Stimulated activated naive CD8-positive, alpha-beta T cell treated with anti-CD3 and anti-CD28 coated beads, Interleukin-15, amount 100 ng/mL, for 72 hours (primary cell): ENCODE data around the gene CRACR2B.

Experiments used
- ATAC-seq: fragments of 150-1000 bp; cut with Tn5 transposase; 2 replicates; pipeline ENCODE4 v1.10.0; 2021; ENCODE audit warnings: mild to moderate bottlenecking, moderate library complexity
- DNase-seq, 2 donors: peaks; one replicate each; pipeline ENCODE4 v3.0.0; 2021 to 2022
- H3K27ac Mint-ChIP-seq, 2 donors: one replicate each; pipeline ENCODE4 v1.8.0; 2022; ENCODE audit warnings: mild to moderate bottlenecking in 2 of 2, mixed read lengths in 2 of 2, moderate library complexity in 2 of 2
- H3K27me3 Mint-ChIP-seq: one replicate; pipeline ENCODE4 v1.8.0; 2022; ENCODE audit warnings: mixed read lengths
- H3K4me1 Mint-ChIP-seq: one replicate; pipeline ENCODE4 v1.8.0; 2022; ENCODE audit warnings: mild to moderate bottlenecking, mixed read lengths
- H3K4me3 Mint-ChIP-seq, 2 donors: one replicate each; pipeline ENCODE4 v1.8.0; 2022; ENCODE audit warnings: mild to moderate bottlenecking in 2 of 2, mixed read lengths in 2 of 2, moderate library complexity in 1 of 2
- H3K9me3 Mint-ChIP-seq, 2 donors: one replicate each; pipeline ENCODE4 v1.8.0; 2022; ENCODE audit warnings: mixed read lengths in 2 of 2

Gene CRACR2B

GRCh38 chr11:791658-792534, 35.8 kb upstream of the CRACR2B start:
- no peak overlapping the region for H3K4me3 Mint-ChIP-seq
- H3K27ac Mint-ChIP-seq, result no peak overlapping the region
- no peaks in the 10 kb centered on the region for H3K27me3 Mint-ChIP-seq
- ATAC-seq (no peak), DNase-seq (no peak)
- no peaks in the 10 kb centered on the region for H3K9me3 Mint-ChIP-seq
- peaks cover 49% of the 10 kb centered on the region for H3K4me1 Mint-ChIP-seq

DNA sequence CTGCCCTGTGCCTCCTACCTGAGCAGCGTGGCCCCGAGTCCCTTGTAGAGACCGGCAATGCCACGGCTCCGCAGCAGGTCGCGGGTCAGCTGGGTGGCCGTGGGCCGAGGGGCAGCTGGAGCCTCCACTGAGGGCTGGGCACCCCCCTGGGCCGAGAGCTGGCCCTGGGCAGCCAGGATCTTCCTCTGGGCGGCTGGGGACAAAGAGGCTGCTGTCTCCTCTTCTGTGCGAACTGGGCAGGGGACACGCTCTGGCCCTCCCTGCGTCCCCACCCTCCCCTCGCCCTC, 35.2 kb upstream of the CRACR2B start:
- DNase-seq (no peak), ATAC-seq (no peak)
- Mint-ChIP-seq H3K27ac (no peak overlapping the region), H3K4me3 (no peak overlapping the region), H3K9me3 (no peaks in the 10 kb centered on the region), H3K27me3 (no peaks in the 10 kb centered on the region), H3K4me1 (peaks cover 55% of the 10 kb centered on the region)

DNA sequence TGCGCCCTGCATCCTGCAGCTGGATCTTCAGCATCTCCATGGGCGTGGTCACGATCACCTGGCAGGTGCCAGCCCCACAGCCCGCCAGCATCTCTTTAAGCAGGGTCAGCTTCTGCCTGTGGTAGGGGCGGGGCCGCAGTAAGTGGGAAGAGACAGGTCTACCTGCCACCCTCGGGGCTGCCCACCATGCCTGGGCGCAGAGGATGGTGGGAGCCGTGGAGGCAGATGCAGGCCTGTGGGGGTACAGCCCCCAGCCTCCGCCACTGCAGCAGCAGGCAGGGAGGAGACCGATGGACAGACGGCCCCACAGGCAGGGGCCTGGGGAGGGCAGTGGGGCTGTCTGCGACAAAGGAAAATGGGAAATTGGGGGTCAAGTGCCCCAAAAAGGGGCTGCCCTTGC, 34.8 kb upstream of the CRACR2B start:
- Mint-ChIP-seq H3K4me3 (no peak overlapping the region), H3K9me3 (no peaks in the 10 kb centered on the region), H3K27ac (no peak overlapping the region), H3K4me1 (peaks cover 52% of the 10 kb centered on the region), H3K27me3 (no peaks in the 10 kb centered on the region)
- DNase-seq, result no peak
- ATAC-seq, result no peak

- Mint-ChIP-seq H3K4me1 (peaks cover 45% of the 10 kb centered on the region), H3K4me3 (peak overlapping the region in 1 of 2 donors; percentile 18), H3K27me3 (no peaks in the 10 kb centered on the region), H3K27ac (peak overlapping the region in 1 of 2 donors; percentile 90), H3K9me3 (no peaks in the 10 kb centered on the region)
- DNase-seq (no peak), ATAC-seq (no peak)
Measured at GRCh38 chr11:793556-793955, 34.2 kb upstream of the CRACR2B start.

DNA sequence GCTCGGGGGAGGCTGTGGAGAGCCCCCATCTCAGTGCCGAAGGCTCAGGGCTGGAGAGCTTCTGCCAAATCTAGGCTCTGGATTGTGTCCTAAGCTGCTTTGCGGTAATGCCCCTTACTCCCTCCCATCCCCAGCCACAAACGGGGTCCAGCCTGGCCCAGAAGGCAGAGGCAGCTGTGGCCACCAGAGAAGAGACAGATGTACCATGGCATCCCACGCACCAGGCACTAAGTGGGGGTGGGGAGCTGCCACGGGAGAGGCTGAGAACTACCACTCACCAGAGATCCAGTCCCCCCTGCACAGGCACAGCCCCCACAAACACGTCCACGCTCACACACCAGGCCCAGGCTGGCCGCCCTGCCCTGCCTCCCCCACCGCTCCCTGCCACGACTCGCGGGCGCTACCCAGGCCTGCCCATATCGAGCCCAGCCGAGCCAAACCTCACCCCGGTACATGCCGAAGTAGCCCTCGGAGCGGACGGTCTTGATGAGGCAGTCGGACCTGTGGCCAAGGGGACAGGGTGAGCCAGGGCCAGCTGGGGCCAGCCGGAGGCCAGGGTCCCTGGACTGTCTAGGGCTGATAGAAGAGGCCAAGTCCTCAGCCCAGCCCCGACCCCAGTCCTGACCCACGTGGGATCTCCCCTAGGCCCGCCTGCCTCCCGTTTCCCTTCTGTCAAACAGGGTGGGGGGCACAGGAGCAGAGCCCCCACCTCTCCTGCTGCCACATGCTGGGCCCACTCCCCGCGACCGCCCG, 33.5 kb upstream of the CRACR2B start:
- peak overlapping the region in 1 of 2 donors; percentile 63 for H3K27ac Mint-ChIP-seq
- ATAC-seq, result no peak

GRCh38 chr11:794766-795633, 32.7 kb upstream of the CRACR2B start:
- ATAC-seq, result no peak
- no peak for DNase-seq
- H3K27me3 Mint-ChIP-seq, result no peaks in the 10 kb centered on the region
- peak overlapping the region; percentile 92 to 96 for H3K4me3 Mint-ChIP-seq
- H3K4me1 Mint-ChIP-seq, result peaks cover 42% of the 10 kb centered on the region
- H3K9me3 Mint-ChIP-seq, result no peaks in the 10 kb centered on the region
- H3K27ac Mint-ChIP-seq, result peak overlapping the region; percentile 46 to 78

More for the DNA sequence above, 33.5 kb upstream of the CRACR2B start:
- Mint-ChIP-seq H3K9me3 (no peaks in the 10 kb centered on the region), H3K27me3 (no peaks in the 10 kb centered on the region), H3K4me3 (peak overlapping the region in 1 of 2 donors; percentile 66), H3K4me1 (peaks cover 42% of the 10 kb centered on the region)
- no peak for DNase-seq

DNA sequence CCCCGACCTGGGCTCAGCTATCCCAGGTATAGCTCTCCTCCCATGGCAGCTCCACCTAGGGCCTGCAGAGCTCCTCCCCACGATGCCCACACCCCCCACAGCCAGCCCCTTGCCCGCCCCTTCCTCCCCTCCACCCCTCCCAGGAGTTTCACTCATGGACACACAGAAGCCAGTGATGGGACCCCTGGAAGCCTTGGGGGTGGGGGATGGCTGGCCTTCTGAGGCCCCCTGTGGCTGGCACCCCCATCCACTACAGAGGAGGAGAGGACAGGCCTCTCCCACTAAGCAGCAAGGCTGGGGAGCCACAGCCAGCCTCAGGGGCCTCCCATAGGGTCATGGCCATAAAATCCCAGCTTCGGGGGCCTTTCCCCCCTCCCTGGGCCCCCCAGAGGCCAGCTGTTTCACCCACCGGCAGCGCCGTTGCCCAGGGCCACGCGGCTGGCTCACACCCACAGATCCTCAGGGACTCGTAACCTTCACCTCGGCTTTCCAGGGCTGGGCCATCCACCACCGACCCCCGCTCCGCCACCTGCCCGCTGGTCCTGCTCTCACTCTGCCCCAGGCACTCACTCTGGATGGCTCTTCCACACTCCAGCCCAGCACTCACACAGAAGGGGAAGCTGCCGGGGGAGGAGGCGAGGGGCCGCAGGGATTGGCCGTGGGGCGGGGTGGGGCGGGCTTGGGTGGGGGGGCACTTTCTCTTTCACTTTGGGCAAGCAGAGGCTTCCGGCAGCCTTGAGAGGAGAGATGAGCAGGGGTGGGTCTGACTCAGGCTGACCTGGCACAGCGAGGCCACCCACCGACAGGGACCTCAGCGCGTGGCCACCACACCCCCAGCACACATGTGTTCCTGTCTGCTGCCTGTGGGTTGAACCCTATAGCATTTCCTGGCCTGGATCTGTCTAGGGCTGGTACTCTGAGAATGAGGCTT, 31.8 kb upstream of the CRACR2B start:
- H3K9me3 Mint-ChIP-seq, result no peaks in the 10 kb centered on the region
- peak overlapping the region; percentile 89 to 95 for H3K27ac Mint-ChIP-seq
- ATAC-seq (peak; percentile 78), DNase-seq (peak; percentile 74 to 89)
- H3K4me3 Mint-ChIP-seq, result peak overlapping the region; percentile 92 to 96
- no peaks in the 10 kb centered on the region for H3K27me3 Mint-ChIP-seq
- H3K4me1 Mint-ChIP-seq, result peaks cover 38% of the 10 kb centered on the region

DNA sequence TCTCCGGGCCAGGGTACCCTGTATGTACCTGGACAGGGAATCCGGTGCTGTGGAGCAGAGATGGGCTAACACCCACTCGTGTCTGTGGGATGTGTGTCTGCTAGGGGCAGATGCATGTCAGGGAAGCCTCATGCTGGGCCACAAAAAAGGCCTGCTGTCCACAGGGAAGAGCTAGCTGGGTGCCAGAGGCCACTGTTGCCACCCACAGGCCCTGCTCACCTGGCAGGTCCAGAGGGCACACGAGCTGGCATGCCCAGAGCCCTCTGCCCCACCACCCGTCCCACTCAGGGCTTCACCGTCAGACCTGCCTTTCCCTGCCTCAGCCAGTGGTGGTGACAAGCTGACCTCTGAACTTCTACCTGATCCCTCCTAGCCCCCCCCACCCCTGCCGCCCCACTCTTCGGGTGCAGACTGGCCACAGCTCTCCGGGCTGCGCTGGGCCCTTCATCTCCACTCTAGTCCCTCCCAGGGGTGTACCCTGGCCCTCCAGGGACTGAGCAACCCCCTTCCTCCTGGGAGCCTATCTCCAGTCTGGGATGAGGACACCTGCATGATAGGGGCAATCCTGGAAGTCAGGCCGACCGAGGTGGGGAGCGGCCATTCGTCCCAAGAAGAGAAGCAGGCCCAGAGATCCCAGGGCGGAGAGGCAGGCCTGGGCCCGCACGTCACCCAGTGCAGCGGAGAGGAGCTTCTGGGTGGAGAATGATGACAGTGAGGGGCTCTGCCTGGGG, 31.0 kb upstream of the CRACR2B start:
- Mint-ChIP-seq H3K27ac (peak overlapping the region; percentile 81 to 95), H3K4me1 (peaks cover 44% of the 10 kb centered on the region), H3K4me3 (peak overlapping the region; percentile 92 to 96), H3K27me3 (no peaks in the 10 kb centered on the region), H3K9me3 (no peaks in the 10 kb centered on the region)
- ATAC-seq, result no peak
- peak in 1 of 2 donors; percentile 28 for DNase-seq

- ATAC-seq (peak; percentile 66), DNase-seq (peak; percentile 82 to 83)
- Mint-ChIP-seq H3K4me1 (peaks cover 44% of the 10 kb centered on the region), H3K27me3 (no peaks in the 10 kb centered on the region), H3K9me3 (no peaks in the 10 kb centered on the region), H3K27ac (peak overlapping the region; percentile 81 to 94), H3K4me3 (peak overlapping the region; percentile 92 to 96)
Measured at GRCh38 chr11:797296-798092, 30.2 kb upstream of the CRACR2B start.

DNA sequence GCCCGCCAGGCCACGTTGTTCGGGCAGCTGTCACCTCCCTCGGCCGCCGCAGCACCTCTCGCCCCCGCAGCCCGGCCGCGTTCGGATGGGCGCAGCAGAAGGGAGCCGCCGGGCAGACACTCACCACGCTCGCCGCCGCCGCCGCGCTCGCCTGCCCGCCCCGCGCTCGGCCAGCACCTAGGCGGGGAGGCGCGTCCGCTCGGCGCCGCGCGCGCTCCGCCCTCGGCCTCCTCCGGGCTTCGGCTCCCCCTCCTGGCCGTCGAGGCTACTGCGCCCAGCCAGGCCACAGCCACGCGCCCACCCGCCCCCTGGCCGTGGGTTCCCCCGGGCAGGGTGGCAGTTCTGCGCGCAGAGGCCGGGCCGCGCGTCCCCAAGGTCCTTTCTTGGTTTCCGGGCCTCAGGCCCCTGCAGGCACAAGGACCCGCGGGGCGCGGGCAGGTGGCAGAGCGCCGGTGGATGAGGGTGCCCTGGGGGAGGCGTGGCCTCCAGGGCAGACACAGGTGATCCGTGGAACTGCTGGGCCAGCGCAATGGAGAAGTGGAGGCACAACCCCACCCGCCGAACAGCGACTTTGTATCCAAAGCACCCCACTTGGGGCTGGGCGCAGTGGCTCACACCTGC, 29.5 kb upstream of the CRACR2B start, which contains the start of gene SLC25A22:
TSS of gene SLC25A22 (minus strand) at position 189 of the 621 bp plus-strand sequence. CDS start 3,275 bp downstream, outside the sequence.
- H3K4me3 Mint-ChIP-seq, result peak within 1 kb of the TSS; percentile 92 to 96
- peaks cover 49% of the 10 kb centered on the region for H3K4me1 Mint-ChIP-seq

DNA sequence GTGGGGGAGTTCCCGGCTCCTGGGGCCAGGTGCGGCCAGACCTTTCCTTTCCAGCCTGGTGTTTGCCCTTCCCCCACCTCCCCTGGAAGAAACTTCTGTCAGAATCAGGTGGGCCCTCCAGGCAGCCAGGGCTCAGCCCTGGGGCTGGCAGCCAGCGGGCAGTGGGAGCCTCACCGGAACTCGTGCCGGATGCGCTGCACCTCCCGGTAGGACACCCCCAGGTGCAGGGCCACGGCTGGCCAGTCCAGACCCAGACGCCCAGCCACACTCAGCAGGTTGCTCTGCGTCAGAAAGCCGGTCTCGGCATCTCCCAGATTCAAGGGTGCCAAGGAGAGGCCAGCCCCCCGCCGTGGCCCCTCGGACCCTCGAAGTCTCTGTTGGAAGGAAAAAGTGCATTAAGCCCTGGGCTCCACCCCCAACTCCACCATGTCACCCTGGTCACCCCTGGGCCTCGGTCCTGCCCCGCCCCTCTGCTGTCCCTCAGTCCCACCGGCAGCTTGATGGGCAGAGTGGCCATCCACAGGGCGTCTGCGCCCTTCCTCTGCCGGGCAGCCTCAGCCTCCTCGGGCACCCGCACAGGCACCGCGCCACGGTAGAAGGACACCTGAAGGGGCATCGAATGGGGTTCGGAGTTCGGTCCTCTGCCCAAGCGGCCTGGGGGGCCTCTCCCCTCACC, 27.9 kb upstream of the CRACR2B start:
- no peaks in the 10 kb centered on the region for H3K9me3 Mint-ChIP-seq
- H3K27me3 Mint-ChIP-seq, result no peaks in the 10 kb centered on the region
- no peak overlapping the region for H3K27ac Mint-ChIP-seq
- H3K4me3 Mint-ChIP-seq, result no peak overlapping the region
- H3K4me1 Mint-ChIP-seq, result peaks cover 52% of the 10 kb centered on the region
- DNase-seq (no peak), ATAC-seq (no peak)

More for the DNA sequence above, 29.5 kb upstream of the CRACR2B start, which contains the start of gene SLC25A22:
- Mint-ChIP-seq H3K9me3 (no peaks in the 10 kb centered on the region), H3K27me3 (no peaks in the 10 kb centered on the region), H3K27ac (peak within 1 kb of the TSS; percentile 81 to 94)
- peak; percentile 63 for ATAC-seq
- peak; percentile 87 to 91 for DNase-seq

- no peak overlapping the region for H3K27ac Mint-ChIP-seq
- H3K4me1 Mint-ChIP-seq, result peaks cover 47% of the 10 kb centered on the region
- DNase-seq (no peak), ATAC-seq (no peak)
- H3K27me3 Mint-ChIP-seq, result no peaks in the 10 kb centered on the region
- H3K9me3 Mint-ChIP-seq, result no peaks in the 10 kb centered on the region
- H3K4me3 Mint-ChIP-seq, result no peak overlapping the region
Measured at GRCh38 chr11:800473-800872, 27.2 kb upstream of the CRACR2B start.
